NCI-H1092 treated with DMSO at 0.1 percent for 48 hours (cell line): ENCODE measurements around the gene SSTR1.
A peak's percentile ranks its signal among the peaks of the same experiment; 100 is the strongest.

ENCODE experiments used
- DNase-seq: peaks from one replicate; lab custom pipeline; 2025; lab: John Stamatoyannopoulos, UW

SSTR1 gene

DNA sequence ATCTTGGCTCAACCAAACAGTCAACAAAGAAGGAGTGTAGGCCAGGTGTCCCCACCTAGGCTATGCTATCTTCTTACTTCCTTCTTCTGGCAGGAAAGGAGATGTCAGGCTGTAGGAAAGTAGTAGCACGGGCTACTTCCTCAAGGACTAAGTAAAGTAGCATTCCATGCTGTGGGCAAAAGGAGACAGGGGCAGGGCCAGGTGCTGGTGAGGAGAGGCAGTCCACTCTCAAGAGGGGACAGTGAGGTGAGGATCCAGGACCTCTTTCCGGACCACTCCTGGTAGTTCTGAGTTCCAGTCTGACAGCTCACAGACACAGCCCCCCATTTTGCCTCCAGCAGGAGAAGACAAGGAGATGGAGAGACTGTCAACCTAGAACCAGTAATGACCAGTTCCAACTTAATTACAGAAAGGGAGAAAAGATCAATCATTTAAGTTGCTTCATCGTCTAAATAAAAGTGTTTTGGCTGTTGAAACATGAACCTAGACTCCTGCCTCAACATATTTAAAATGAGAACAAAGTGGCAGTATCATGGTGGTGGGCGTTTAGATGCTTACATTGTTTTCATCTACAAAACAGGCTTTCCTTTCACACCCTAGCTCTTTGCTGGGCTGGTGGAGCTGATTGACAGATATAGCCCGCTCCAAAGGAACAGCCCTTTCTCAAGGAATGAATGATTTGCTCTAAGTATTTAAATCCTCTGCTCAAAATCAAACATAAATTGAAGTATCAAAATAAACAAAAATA, 5.1 kb upstream of the SSTR1 start:
- DNase-seq: no peak

DNA sequence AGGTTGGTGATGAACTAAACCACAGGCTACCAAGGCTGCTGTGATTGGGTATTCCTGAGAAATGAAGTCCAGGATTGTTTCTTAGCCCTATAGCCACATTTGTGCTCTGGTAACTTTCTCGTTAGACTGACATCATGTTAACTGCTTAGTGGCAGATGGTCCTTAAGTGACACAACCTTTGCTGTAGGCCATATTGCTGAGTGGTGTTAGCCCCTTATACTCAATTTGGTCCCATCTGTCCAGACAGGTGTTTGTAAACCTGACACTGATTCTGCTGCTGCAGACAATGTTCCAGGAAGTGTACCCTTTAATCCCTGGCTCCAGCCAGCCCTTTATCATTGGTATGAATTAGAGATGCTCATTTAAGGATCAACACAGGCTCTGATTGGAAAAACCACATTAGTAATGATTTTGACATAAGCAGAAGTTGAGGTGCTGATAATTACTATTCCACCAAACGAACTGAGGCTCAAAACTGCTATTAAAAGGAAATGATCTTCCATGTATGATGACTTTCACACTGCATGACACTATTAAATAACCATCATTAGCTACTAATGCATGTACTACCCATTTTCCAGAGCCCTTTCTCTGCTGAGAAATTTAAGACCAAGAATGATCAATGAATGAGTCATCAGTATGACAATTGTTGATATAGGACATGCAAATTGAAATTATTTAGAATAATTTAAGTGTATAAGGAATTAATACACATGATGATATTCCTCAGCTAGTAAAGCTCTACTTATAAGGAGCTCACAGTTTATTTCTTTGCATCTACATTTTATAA, 3.6 kb upstream of the SSTR1 start:
- no peak for DNase-seq

DNA sequence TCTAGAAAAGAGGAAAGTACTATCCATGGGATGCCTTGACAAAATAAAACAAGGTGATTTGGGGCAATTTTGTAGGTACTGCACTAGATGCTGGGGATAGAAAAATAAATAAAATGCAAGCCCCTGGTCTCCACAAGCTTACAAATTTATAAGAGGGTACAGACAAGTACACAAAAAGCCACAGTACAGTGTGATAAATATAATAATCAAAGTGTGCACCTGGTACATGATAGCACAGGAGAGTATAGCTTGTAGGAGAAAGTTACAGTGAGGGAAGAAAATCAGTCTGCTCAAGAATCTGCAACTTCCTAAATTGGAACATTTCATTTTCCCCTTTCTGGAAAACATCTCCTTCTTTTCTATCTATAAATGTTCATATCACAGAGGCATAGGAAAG, 3.0 kb upstream of the SSTR1 start:
- no peak for DNase-seq

DNA sequence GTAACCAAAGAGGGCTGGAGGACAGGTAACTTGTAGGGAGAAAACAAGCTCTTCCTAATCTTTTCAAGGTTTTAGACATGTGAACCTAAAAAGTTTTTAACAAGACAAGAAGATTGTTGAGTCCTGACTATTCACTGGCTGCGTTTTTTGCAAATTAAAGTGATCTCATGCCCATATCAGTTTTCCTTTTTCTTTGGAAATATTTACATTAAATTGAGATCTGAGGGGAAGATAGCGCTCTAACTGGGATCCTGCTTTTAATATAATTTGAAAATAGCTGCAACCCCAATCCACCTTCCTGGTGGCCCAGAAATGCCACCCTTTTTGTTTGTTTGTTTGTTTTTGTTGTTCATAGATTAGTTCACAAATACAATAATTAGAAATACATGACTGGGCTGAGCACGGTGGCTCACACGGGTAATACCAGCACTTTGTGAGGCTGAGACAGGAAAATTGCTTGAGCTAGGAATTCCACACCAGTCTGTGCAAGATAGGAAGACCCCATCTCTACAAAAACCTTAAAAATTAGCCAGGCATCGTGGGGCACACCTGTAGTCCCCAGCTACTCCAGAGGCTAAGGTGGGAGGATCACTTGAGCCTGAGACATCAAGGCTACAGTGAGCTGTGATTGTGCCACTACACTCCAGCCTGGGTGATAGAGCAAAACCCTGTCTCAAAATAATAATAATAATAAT, 2.4 kb upstream of the SSTR1 start:
- DNase-seq: no peak

DNA sequence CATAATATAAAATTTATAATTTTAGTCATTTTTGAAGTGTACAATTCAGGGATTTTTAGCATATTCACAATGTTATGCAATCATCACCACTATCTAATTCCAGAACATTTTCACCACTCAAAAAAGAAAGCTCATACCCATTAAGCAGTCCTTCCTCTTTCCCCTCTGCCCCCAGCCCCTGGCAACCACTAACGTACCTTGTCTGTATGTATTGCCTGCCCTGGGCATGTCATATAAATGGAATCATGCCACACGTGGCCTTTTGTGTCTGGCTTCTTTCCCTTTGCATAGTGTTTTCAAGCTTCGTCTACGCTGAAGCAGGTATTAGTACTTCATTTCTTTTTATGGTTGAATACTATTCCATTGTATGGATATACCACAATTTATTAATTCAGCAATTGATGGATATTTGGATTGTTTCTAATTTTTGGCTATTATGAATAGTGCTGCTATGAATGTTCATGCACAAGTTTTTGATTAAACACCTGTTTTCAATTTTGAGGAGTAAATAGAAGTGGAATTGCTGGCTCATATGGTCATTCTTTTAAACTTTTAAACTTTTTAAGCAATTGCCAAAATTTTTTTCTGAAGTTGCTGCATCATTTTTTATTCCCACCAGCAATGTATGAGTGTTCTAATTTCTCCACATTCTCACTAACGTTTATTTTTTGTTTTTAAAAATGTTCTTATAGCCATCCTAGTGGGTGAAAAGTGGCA, 1.6 kb upstream of the SSTR1 start:
- DNase-seq: no peak

DNA sequence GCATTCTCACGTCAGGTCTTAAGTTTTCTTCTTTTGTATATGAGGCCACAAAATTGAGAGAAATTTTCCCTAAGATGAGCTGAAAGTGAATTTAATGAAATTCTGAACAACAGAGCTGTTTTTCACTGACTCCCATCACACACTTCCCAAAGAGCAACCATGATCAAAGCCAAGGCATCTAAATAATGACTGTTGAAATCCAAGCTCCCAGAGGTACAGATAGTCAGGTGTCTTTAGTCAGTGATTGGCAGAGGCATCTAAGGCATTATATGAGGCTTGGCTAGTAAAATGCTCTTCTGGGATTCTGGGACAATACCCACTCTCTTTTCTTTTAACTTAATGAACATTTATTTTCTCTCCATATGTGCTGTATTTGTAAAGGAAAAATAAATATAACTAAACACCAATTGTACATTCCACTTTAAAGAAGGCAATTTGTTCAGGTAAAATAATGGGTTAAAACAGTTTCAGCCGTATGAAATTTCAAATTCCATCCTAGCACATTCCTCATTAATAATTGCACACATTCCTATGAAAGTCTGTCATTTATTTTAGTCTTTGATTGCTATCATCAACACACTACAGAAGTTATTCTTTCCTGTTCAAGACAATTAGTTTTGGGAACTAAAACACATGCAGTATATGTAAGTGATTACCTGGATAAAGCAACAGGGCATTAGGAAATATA, 871 bp upstream of the SSTR1 start:
- DNase-seq: no peak

DNA sequence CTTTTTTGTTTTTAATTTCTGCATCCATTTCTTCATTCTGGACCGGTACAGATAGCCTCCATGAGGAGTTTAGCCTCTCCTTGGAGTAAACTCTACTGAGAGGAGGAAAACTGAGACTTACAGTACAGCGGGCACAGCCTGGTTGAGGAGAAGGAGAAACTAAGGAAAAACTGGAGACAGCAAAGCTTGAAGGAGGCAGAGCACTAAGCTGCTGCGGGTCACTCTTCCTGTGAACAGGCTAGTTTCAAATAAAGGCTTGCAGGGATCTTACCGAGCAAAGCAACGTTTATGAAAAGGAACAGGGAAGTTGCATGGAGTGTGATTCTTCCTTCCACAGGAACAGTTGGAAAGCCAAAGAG, 348 bp upstream of the SSTR1 start:
- no peak for DNase-seq

DNA sequence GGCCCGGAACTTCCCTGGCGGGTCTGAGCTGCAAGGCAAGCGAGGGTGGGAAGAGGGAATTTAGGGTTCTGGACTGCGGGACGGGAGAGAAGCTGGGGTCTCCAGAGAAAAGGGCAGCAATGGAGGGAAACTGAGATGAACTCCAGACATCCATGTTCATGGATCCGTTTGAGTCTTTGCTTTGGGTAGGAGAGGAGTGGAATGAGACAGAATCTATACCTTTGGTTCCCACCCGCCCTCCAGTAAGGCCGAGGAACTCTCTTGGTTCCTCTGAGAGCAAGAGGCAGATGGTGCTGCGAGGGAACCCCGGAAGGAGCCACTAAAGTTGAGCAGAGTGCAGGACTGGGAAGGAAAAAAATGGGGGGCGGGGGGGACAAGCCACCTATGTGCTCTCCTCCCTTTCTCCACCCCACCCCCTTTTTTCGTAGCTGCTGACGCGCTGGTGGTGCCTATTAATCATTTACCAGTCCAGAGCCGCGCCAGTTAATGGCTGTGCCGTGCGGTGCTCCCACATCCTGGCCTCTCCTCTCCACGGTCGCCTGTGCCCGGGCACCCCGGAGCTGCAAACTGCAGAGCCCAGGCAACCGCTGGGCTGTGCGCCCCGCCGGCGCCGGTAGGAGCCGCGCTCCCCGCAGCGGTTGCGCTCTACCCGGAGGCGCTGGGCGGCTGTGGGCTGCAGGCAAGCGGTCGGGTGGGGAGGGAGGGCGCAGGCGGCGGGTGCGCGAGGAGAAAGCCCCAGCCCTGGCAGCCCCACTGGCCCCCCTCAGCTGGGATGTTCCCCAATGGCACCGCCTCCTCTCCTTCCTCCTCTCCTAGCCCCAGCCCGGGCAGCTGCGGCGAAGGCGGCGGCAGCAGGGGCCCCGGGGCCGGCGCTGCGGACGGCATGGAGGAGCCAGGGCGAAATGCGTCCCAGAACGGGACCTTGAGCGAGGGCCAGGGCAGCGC, 1.2 kb downstream of the SSTR1 start:
- DNase-seq: peak; percentile 44

DNA sequence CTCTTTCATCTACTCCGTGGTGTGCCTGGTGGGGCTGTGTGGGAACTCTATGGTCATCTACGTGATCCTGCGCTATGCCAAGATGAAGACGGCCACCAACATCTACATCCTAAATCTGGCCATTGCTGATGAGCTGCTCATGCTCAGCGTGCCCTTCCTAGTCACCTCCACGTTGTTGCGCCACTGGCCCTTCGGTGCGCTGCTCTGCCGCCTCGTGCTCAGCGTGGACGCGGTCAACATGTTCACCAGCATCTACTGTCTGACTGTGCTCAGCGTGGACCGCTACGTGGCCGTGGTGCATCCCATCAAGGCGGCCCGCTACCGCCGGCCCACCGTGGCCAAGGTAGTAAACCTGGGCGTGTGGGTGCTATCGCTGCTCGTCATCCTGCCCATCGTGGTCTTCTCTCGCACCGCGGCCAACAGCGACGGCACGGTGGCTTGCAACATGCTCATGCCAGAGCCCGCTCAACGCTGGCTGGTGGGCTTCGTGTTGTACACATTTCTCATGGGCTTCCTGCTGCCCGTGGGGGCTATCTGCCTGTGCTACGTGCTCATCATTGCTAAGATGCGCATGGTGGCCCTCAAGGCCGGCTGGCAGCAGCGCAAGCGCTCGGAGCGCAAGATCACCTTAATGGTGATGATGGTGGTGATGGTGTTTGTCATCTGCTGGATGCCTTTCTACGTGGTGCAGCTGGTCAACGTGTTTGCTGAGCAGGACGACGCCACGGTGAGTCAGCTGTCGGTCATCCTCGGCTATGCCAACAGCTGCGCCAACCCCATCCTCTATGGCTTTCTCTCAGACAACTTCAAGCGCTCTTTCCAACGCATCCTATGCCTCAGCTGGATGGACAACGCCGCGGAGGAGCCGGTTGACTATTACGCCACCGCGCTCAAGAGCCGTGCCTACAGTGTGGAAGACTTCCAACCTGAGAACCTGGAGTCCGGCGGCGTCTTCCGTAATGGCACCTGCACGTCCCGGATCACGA, 2.2 kb downstream of the SSTR1 start:
- DNase-seq: no peak

DNA sequence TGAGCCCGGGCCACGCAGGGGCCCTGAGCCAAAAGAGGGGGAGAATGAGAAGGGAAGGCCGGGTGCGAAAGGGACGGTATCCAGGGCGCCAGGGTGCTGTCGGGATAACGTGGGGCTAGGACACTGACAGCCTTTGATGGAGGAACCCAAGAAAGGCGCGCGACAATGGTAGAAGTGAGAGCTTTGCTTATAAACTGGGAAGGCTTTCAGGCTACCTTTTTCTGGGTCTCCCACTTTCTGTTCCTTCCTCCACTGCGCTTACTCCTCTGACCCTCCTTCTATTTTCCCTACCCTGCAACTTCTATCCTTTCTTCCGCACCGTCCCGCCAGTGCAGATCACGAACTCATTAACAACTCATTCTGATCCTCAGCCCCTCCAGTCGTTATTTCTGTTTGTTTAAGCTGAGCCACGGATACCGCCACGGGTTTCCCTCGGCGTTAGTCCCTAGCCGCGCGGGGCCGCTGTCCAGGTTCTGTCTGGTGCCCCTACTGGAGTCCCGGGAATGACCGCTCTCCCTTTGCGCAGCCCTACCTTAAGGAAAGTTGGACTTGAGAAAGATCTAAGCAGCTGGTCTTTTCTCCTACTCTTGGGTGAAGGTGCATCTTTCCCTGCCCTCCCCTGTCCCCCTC, 3.0 kb downstream of the SSTR1 start:
- DNase-seq: no peak

DNA sequence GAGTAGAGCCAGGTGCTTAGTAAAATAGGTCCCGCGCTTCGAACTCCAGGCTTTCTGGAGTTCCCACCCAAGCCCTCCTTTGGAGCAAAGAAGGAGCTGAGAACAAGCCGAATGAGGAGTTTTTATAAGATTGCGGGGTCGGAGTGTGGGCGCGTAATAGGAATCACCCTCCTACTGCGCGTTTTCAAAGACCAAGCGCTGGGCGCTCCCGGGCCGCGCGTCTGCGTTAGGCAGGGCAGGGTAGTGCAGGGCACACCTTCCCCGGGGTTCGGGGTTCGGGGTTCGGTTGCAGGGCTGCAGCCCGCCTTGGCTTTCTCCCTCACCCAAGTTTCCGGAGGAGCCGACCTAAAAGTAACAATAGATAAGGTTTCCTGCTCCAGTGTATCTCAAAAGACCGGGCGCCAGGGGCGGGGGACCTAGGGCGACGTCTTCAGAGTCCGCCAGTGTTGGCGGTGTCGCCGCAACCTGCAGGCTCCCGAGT, 3.6 kb downstream of the SSTR1 start:
- DNase-seq: no peak

DNA sequence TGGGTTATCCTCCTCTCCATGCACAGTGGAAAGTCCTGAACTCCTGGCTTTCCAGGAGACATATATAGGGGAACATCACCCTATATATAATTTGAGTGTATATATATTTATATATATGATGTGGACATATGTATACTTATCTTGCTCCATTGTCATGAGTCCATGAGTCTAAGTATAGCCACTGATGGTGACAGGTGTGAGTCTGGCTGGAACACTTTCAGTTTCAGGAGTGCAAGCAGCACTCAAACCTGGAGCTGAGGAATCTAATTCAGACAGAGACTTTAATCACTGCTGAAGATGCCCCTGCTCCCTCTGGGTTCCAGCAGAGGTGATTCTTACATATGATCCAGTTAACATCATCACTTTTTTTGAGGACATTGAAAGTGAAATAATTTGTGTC, 4.4 kb downstream of the SSTR1 start:
- DNase-seq: no peak

DNA sequence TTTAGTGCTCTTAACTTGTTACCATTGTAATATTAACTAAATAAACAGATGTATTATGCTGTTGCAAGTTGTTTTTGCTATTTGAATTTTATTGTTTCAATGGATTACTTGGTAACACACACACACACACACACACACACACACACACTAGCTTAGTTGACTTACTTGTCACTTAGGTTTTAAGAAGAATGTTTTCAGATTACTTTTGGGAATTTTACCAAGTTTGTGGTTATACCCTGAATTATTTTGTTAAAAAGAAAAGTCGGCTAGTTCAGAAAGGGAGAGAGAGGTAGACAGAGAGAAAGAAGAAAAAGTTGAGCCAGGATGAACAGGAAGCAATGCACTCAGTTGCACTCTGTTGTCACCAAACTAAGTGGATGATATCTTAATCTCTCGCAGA, 5.3 kb downstream of the SSTR1 start:
- no peak for DNase-seq

DNA sequence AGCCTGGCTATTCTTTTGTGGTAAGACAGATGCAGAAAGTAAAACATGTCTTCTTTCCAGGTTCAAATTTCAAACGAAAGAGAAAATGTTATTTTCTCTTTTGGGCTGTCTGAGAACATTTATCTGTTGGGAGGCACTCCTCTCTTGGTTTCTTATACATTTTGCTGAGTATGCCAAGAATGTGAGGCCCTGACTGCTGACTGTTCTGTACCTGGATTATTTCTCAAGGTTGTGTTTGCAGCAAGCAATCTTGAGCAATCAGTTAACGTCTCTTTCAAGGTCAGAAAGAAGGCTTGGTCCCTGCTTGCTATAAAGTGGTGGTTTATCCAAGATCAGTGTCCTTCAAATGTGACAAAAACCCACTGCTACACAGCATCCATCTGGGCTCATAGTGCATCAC, 9.8 kb downstream of the SSTR1 start:
- DNase-seq: no peak

DNA sequence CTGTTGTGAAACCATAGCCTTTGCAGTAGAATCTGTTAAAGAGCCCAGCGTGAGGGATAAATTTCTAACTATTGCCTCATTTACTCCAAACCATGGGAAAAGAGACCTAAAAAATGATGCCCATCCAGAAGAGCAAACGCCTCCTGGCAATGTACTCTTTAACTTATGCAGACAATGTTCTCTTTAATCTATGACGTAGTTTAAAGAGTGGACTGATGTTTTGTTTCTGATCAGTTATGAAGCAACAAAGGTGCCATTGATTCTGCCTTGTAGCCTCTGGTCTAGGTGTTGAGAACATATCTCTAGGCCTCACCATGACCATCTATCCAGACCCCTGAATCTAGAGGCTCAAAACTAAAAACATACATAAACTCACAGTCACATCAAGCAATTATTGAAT, 13.4 kb downstream of the SSTR1 start:
- DNase-seq: no peak

DNA sequence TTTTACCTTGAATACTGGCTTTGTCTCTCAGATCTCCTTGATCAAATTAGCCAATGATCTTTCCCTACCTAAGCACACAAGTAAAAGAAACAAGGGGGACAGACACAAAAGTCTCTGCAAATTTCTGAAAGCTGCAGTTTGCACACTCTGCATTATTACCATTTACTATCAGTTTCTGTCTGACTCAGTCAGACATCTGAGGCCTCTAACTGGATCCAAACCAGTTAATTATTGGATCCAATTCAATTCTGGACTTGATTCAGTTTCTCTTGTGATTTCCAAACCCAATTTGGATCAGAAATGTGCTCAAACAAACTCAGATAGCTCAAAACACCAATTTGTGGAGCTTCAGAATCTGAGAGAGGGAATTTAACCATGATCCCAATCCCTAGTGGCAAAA, 16.6 kb downstream of the SSTR1 start:
- no peak for DNase-seq

DNA sequence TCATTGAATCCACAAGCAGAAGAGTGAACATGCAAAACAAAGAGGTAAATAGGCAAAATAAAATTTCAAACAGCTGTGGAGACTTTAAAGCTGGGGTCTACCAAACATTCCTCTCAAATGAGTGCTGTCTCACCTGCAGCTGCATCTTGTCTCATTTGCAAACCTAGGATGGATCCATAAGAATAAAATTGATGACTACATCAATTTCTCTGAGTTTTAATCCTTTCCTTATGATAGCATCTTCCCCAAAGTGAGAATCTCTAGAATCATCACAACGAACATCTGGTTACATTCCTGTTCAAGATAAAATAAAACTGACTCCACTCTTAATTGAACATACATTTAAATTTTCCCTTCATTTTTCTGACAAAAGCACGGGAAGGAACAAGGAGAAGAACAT, 18.2 kb downstream of the SSTR1 start:
- no peak for DNase-seq

DNA sequence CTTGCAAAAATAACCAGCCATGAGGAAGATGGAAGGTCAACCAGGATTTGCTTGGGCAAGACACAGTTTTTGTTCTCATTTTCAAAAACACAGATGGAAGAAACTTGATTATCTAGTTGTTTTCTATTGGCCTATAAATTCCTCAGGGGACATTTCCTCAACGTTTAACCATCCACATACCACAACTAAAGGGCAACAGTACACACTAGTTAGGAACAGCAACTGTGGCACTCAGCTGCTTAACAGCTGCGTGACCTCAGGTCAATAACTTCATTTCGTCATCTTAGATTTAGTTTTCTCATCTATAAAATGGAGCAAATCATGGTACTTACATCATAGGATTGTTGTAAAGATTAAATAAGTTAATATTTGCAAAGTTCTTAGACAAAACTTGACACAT, 18.7 kb downstream of the SSTR1 start:
- no peak for DNase-seq

DNA sequence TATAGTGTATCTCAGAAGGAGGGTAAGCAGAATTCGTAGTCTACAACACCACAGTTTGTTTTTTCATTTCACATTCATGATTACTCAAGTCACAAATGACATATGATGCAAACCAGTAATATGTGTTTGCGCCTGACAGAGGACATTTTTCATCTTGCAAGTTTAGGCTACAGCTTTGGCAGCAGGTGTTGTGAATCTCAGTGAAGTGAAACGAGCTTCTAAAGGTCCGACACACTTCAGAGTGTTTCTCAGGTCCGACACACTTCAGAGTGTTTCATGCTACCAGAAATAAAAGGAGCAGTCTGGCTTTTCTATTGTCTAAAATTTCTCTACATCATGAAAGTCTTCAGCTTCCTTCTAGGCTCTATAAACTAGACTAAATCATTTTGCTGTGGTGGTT, 25.5 kb downstream of the SSTR1 start:
- DNase-seq: no peak
